Neural crest cell (in vitro differentiated cells): ENCODE measurements around the gene PDPK1. TPM values are rescaled to one million over a fixed set of nuclear protein-coding genes. Genes with fewer than 3 reads are reported as not detected.
"Not testable (repeated sequence)": the region's sequence is repeated elsewhere in the genome, so short reads cannot be mapped to it uniquely, and the experiment has no call there.

Source experiments
- DNase-seq: peaks from one replicate; pipeline ENCODE4 v3.0.0; 2021; ENCODE audit warnings: low read depth, mixed read lengths, low spot score
- H3K27ac Mint-ChIP-seq: one replicate; pipeline ENCODE4 v1.8.0; 2021; ENCODE audit warnings: mild to moderate bottlenecking, mixed read lengths; ENCODE audit not compliant: unreplicated experiment
- H3K27me3 Mint-ChIP-seq: 2 replicates; pipeline ENCODE4 v1.8.0; 2021; ENCODE audit warnings: low read depth, mild to moderate bottlenecking, mixed read lengths
- H3K36me3 Mint-ChIP-seq: 2 replicates; pipeline ENCODE4 v1.8.0; 2021; ENCODE audit warnings: low read depth, mild to moderate bottlenecking, mixed read lengths
- H3K4me1 Mint-ChIP-seq: 2 replicates; pipeline ENCODE4 v1.8.0; 2021; ENCODE audit warnings: mixed read lengths
- H3K4me3 Mint-ChIP-seq: one replicate; pipeline ENCODE4 v1.8.0; 2021; ENCODE audit warnings: mild to moderate bottlenecking, mixed read lengths
- H3K9me3 Mint-ChIP-seq: 2 replicates; pipeline ENCODE4 v1.8.0; 2021; ENCODE audit warnings: mixed read lengths
- CTCF ChIP-seq: fragments of 200-600 bp; sonication (generic); conservative IDR thresholded peaks from 2 replicates; pipeline ENCODE4 v1.5.0; 2021; ENCODE audit warnings: antibody characterized with exemption, mild to moderate bottlenecking
- total RNA-seq: library from RNA; stranded (reverse); gene quantifications from 2 replicates; pipeline ENCODE4 v1.2.1, GENCODE V29; 2021

The PDPK1 gene
- total RNA-seq, 1 donor from 2014 or later = 37.5 TPM

GRCh38 chr16:2560798-2561133 is 22.9 kb downstream of the PDPK1 start:
- H3K36me3 Mint-ChIP-seq, H3K27ac Mint-ChIP-seq, H3K9me3 Mint-ChIP-seq, H3K27me3 Mint-ChIP-seq, H3K4me3 Mint-ChIP-seq, H3K4me1 Mint-ChIP-seq: not testable (repeated sequence)
- peak; percentile 52 for DNase-seq
- TF ChIP-seq CTCF = peak; percentile 64

- H3K36me3 Mint-ChIP-seq, H3K9me3 Mint-ChIP-seq, H3K27ac Mint-ChIP-seq, H3K4me3 Mint-ChIP-seq, H3K27me3 Mint-ChIP-seq, H3K4me1 Mint-ChIP-seq, DNase-seq: not testable (repeated sequence)
These were observed 29.7 kb downstream of the PDPK1 start for GRCh38 chr16:2567506-2567905.

GRCh38 chr16:2568573-2568972 is 30.8 kb downstream of the PDPK1 start:
- not testable (repeated sequence) for DNase-seq, H3K27me3 Mint-ChIP-seq, H3K4me3 Mint-ChIP-seq, H3K36me3 Mint-ChIP-seq, H3K27ac Mint-ChIP-seq, H3K9me3 Mint-ChIP-seq, H3K4me1 Mint-ChIP-seq

- H3K4me1 Mint-ChIP-seq, H3K9me3 Mint-ChIP-seq, DNase-seq, H3K27me3 Mint-ChIP-seq, H3K27ac Mint-ChIP-seq, H3K4me3 Mint-ChIP-seq, H3K36me3 Mint-ChIP-seq: not testable (repeated sequence)
These were observed 34.9 kb downstream of the PDPK1 start for GRCh38 chr16:2572704-2573103.

- H3K4me1 Mint-ChIP-seq, H3K9me3 Mint-ChIP-seq, H3K4me3 Mint-ChIP-seq, DNase-seq, H3K27me3 Mint-ChIP-seq, H3K27ac Mint-ChIP-seq, H3K36me3 Mint-ChIP-seq: not testable (repeated sequence)
These were observed 38.0 kb downstream of the PDPK1 start for GRCh38 chr16:2575839-2576238.

GRCh38 chr16:2577044-2577443 is 39.2 kb downstream of the PDPK1 start:
- H3K4me1 Mint-ChIP-seq, DNase-seq, H3K4me3 Mint-ChIP-seq, H3K36me3 Mint-ChIP-seq, H3K27ac Mint-ChIP-seq, H3K9me3 Mint-ChIP-seq, H3K27me3 Mint-ChIP-seq: not testable (repeated sequence)

GRCh38 chr16:2578905-2579304 is 41.1 kb downstream of the PDPK1 start:
- not testable (repeated sequence) for H3K4me3 Mint-ChIP-seq, DNase-seq, H3K4me1 Mint-ChIP-seq, H3K36me3 Mint-ChIP-seq, H3K27me3 Mint-ChIP-seq, H3K9me3 Mint-ChIP-seq, H3K27ac Mint-ChIP-seq

- not testable (repeated sequence) for DNase-seq, H3K4me3 Mint-ChIP-seq, H3K9me3 Mint-ChIP-seq, H3K27me3 Mint-ChIP-seq, H3K4me1 Mint-ChIP-seq, H3K27ac Mint-ChIP-seq, H3K36me3 Mint-ChIP-seq
- peak; percentile 28 for TF ChIP-seq CTCF
These were observed 42.3 kb downstream of the PDPK1 start for GRCh38 chr16:2580143-2580542.

- DNase-seq, H3K4me1 Mint-ChIP-seq, H3K9me3 Mint-ChIP-seq, H3K27me3 Mint-ChIP-seq, H3K36me3 Mint-ChIP-seq, H3K27ac Mint-ChIP-seq, H3K4me3 Mint-ChIP-seq: not testable (repeated sequence)
These were observed 43.0 kb downstream of the PDPK1 start for GRCh38 chr16:2580818-2581217.
